ENCODE data around the gene SLC27A5. TPM values are rescaled to one million over a fixed set of nuclear protein-coding genes. Genes with fewer than 3 reads are reported as not detected.

SLC27A5 gene
- total and polyA plus RNA-seq, 2 experiments from 2014 or later: 3.6 to 5.1 TPM

DNA sequence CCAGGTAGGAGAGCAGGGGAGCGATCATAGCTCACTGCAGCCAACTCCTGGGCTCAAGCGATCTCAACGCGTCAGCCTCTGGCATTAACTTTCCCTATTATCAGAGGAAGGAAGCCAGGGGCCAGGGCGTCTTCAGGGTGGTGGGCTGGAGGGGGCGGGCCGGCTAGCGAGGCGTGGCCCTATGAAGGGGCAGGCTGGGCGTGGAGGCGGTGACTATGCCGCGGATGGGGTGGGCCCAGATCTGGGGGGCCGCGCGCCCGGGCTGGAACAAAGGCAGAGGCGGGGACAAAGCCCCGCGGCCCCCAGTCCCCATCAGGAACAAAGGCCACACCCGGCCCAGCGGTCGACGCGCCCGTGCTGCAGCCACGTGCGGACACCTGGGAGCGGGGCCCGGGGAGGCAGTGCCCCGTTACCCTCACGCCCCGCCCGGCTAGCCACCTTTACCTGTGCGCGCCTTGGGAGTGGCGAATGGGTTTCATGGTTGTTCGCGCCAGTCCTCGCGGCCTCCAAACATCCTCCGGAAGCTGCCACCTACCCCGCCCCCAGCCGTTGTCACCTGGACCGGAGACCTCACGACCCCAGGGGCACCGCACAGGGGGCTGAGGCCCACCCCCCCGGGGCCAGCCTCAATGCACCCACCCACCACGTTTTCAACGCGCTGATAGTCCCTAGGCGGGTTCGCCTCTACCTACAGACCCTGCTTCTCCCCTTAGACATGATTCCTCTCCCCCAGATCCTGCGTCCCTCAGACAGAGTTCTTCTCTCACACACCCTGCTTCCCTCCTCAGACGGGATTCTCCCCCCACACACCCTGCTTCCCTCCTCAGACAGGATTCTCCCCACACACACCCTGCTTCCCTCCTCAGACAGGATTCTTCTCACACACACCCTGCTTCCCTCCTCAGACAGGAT, 26.7 kb upstream of the SLC27A5 start:
- 0 out of 2 replicates have a peak overlapping the region, but pooled peaks have one; percentile 11 for H3K4me3 ChIP-seq
- H3K4me2 ChIP-seq (ENCODE audit: unreplicated experiment): peak overlapping the region; percentile 47
- no peak overlapping the region for H3K9ac ChIP-seq
- no peaks in the 10 kb centered on the region for H3F3A ChIP-seq (ENCODE audit: insufficient read depth)
- H3K9me2 ChIP-seq (ENCODE audit: insufficient read depth): no peaks in the 10 kb centered on the region
- H3K4me1 ChIP-seq (ENCODE audit: insufficient read depth): no peaks in the 10 kb centered on the region
- no peak for DNase-seq
- peak overlapping the region; percentile 14; the same call in 1 of the 2 replicates for H2AFZ ChIP-seq
- no peaks in the 10 kb centered on the region for H3K36me3 ChIP-seq (ENCODE audit: low read depth)
- no peaks in the 10 kb centered on the region for H3K79me2 ChIP-seq (ENCODE audit: insufficient read depth)
- WGBS, 2 experiments (ENCODE audit: low coverage in 1 of 2, low lambda C conversion rate in 2 of 2, missing lambda C conversion rate in 2 of 2): 9 to 11% methylated on average over 29 to 55 of the region's 55 CpGs
- H3K27me3 ChIP-seq (replicated peaks; ENCODE audit: insufficient read depth): peaks cover 22% of the 10 kb centered on the region
- in situ Hi-C loops (cut with MboI): no loop called here
- no peak overlapping the region for H3K27ac ChIP-seq
- no peaks in the 10 kb centered on the region for H4K20me1 ChIP-seq (ENCODE audit: insufficient read depth)
- no peaks in the 10 kb centered on the region for H3K9me3 ChIP-seq (ENCODE audit: low read depth)
- TF ChIP-seq EZH2phosphoT487 (IDR thresholded peaks at IDR 0.05; ENCODE audit: insufficient read depth, low read depth) (no peak), EZH2 (IDR thresholded peaks at IDR 0.05; ENCODE audit: insufficient read depth, poor library complexity, severe bottlenecking) (peak; percentile 67)

DNA sequence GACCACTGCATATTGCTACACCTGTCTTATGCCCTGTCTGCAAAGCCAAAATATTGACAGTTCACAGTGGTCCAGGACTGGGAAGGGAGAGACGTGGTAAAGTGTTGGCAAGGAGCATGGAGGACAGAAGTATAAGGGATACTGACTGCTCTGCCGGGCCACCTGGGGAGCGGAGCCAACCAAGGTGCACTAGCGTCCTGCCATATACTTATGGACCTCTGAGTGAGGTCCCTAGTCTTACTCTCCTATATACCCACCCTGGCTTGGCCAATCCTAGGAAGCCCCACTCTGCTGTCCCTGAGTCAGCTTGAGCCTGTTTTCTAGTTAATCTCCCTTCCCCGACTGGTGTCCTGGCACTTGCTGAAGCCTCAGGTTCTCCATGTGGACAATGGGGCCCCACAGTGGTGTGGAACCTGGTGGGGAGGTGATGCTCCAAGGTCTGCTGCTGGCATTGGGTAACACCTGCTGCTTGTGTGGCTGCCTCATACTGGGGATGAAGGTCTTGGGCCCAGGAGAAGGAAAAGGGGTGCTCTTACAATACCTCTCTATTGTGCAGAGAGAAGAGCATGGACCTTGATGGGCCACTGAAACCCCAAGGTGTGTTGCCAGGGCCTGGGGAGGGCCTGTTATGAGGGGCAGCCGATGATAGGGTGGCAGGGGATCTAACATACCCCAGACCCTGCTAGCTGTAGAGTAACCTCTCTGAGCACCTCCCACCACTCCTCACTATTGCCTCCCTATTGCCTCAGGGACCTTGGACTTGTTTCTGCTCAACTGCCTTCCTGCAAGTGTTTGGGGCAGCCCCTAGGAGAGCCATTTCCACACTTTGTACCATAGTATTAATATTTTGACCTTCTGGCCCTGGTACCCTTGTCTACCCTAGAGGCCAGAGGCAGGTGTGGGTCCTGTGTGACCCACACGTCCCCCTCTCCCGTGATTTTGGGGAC, 25.3 kb upstream of the SLC27A5 start:
- Histone ChIP-seq H3K4me3 (no peak overlapping the region), H2AFZ (no peak overlapping the region), H3F3A (ENCODE audit: insufficient read depth) (no peaks in the 10 kb centered on the region), H3K9ac (no peak overlapping the region), H3K4me2 (ENCODE audit: unreplicated experiment) (no peak overlapping the region), H3K36me3 (ENCODE audit: low read depth) (no peaks in the 10 kb centered on the region), H3K27me3 (replicated peaks; ENCODE audit: insufficient read depth) (peaks cover 22% of the 10 kb centered on the region), H3K9me3 (ENCODE audit: low read depth) (no peaks in the 10 kb centered on the region), H3K9me2 (ENCODE audit: insufficient read depth) (no peaks in the 10 kb centered on the region), H4K20me1 (ENCODE audit: insufficient read depth) (no peaks in the 10 kb centered on the region), H3K79me2 (ENCODE audit: insufficient read depth) (no peaks in the 10 kb centered on the region), H3K27ac (no peak overlapping the region), H3K4me1 (ENCODE audit: insufficient read depth) (no peaks in the 10 kb centered on the region)
- DNase-seq: no peak
- WGBS, 2 experiments (ENCODE audit: low coverage in 1 of 2, low lambda C conversion rate in 2 of 2, missing lambda C conversion rate in 2 of 2): 63 to 67% methylated on average over 8 of the region's 8 CpGs
- in situ Hi-C loops (cut with MboI): no loop called here
- no peak for TF ChIP-seq EZH2 (IDR thresholded peaks at IDR 0.05; ENCODE audit: insufficient read depth, poor library complexity, severe bottlenecking)
- no peak for TF ChIP-seq EZH2phosphoT487 (IDR thresholded peaks at IDR 0.05; ENCODE audit: insufficient read depth, low read depth)

DNA sequence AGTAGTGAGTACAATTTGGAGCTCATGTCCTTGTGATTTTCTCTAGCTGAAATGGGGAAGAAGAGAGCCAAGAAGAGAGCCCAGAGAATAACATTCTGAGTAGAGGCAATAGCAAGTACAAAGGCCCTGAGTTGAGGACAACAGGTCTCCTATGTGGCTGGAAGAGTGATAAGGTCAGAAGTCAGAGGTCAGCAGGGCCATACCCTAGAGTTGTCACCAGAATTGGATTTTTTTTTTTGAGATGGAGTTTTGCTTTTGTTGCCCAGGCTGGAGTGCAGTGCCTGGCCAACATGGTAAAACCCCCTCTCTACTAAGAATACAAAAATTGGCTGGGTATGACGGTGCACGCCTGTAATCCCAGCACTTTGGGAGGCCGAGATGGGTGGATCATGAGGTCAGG, 24.1 kb upstream of the SLC27A5 start:
- H2AFZ ChIP-seq: no peak overlapping the region
- TF ChIP-seq EZH2 (IDR thresholded peaks at IDR 0.05; ENCODE audit: insufficient read depth, poor library complexity, severe bottlenecking): no peak
- TF ChIP-seq EZH2phosphoT487 (IDR thresholded peaks at IDR 0.05; ENCODE audit: insufficient read depth, low read depth): no peak
- no peaks in the 10 kb centered on the region for H3F3A ChIP-seq (ENCODE audit: insufficient read depth)
- H3K4me3 ChIP-seq: no peak overlapping the region
- no peaks in the 10 kb centered on the region for H3K9me3 ChIP-seq (ENCODE audit: low read depth)
- no peak overlapping the region for H3K27ac ChIP-seq
- H3K9ac ChIP-seq: no peak overlapping the region
- H3K9me2 ChIP-seq (ENCODE audit: insufficient read depth): no peaks in the 10 kb centered on the region
- peaks cover 27% of the 10 kb centered on the region for H3K27me3 ChIP-seq (replicated peaks; ENCODE audit: insufficient read depth)
- H3K36me3 ChIP-seq (ENCODE audit: low read depth): no peaks in the 10 kb centered on the region
- in situ Hi-C loops (cut with MboI): no loop called here
- H3K4me1 ChIP-seq (ENCODE audit: insufficient read depth): no peaks in the 10 kb centered on the region
- H4K20me1 ChIP-seq (ENCODE audit: insufficient read depth): no peaks in the 10 kb centered on the region
- DNase-seq: no peak
- H3K79me2 ChIP-seq (ENCODE audit: insufficient read depth): no peaks in the 10 kb centered on the region
- WGBS, 2 experiments (ENCODE audit: low coverage in 1 of 2, low lambda C conversion rate in 2 of 2, missing lambda C conversion rate in 2 of 2): 32 to 68% methylated on average over 3 of the region's 3 CpGs
- no peak overlapping the region for H3K4me2 ChIP-seq (ENCODE audit: unreplicated experiment)

All from GM23248 (cell line).